ENCODE measurements around the gene ISLR. TPM values are rescaled to one million over a fixed set of nuclear protein-coding genes. Genes with fewer than 3 reads are reported as not detected.

The ISLR gene
- total RNA-seq, 1 experiment from 2014 or later: 0.11 TPM

- H2BK20ac ChIP-seq (ENCODE audit: low read depth, low read length, poor library complexity, severe bottlenecking): no peak overlapping the region
These were observed 31.9 kb upstream of the ISLR start for GRCh38 chr15:74141591-74141990.

More at GRCh38 chr15:74141591-74141990, 31.9 kb upstream of the ISLR start:
- H2AK5ac ChIP-seq (ENCODE audit: insufficient read length, low read length): no peak overlapping the region
- no peak overlapping the region for H4K5ac ChIP-seq (ENCODE audit: insufficient read length, low read depth, low read length)
- DNase-seq: no peak
- Mint-ChIP-seq H3K27me3 (ENCODE audit: low read depth) (peaks cover 38% of the 10 kb centered on the region), H3K27ac (no peak overlapping the region), H3K36me3 (ENCODE audit: insufficient read depth in 1 of 3, low read depth in 3 of 3) (peaks cover 0 to 5% (median 4%) of the 10 kb centered on the region in 3 experiments; a peak in 1 of 7 replicates), H3K4me1 (peaks cover 54 to 57% of the 10 kb centered on the region in 2 experiments), H3K4me3 (no peak overlapping the region), H3K9me3 (peaks cover 0 to 7% of the 10 kb centered on the region in 2 experiments; a peak in 4 of 5 replicates)
- no peaks in the 10 kb centered on the region for H3K23me2 ChIP-seq (ENCODE audit: insufficient read length, low read depth, low read length, poor library complexity, severe bottlenecking)
- H3K27ac ChIP-seq (ENCODE audit: insufficient read length, low read depth, low read length): no peak overlapping the region
- no peak overlapping the region for H3K4ac ChIP-seq (ENCODE audit: low read depth, low read length)
- no peak overlapping the region for H2BK12ac ChIP-seq (ENCODE audit: insufficient read length, low read depth, low read length)
- no peak overlapping the region for H3K14ac ChIP-seq (ENCODE audit: insufficient read depth, low read length)
- no peaks in the 10 kb centered on the region for H4K20me1 ChIP-seq (ENCODE audit: control insufficient read depth, insufficient read depth, insufficient read length)
- no peak overlapping the region for H2BK120ac ChIP-seq (ENCODE audit: low read depth, low read length, poor library complexity, severe bottlenecking)
- H4K8ac ChIP-seq (replicated peaks; ENCODE audit: insufficient read length, low read depth, low read length): no peak overlapping the region
- H3K23ac ChIP-seq (ENCODE audit: insufficient read length, low read depth, low read length): no peak overlapping the region
- H3K56ac ChIP-seq (ENCODE audit: insufficient read length, low read depth, low read length): no peak overlapping the region
- WGBS (ENCODE audit: extremely low coverage, insufficient read length, low lambda C conversion rate): no CpG with 5 or more reads among the region's 1 CpG
- TF ChIP-seq, protein P1, sequence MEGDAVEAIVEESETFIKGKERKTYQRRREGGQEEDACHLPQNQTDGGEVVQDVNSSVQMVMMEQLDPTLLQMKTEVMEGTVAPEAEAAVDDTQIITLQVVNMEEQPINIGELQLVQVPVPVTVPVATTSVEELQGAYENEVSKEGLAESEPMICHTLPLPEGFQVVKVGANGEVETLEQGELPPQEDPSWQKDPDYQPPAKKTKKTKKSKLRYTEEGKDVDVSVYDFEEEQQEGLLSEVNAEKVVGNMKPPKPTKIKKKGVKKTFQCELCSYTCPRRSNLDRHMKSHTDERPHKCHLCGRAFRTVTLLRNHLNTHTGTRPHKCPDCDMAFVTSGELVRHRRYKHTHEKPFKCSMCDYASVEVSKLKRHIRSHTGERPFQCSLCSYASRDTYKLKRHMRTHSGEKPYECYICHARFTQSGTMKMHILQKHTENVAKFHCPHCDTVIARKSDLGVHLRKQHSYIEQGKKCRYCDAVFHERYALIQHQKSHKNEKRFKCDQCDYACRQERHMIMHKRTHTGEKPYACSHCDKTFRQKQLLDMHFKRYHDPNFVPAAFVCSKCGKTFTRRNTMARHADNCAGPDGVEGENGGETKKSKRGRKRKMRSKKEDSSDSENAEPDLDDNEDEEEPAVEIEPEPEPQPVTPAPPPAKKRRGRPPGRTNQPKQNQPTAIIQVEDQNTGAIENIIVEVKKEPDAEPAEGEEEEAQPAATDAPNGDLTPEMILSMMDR (conservative IDR thresholded peaks at IDR 0.05): no peak
- no peak overlapping the region for H3K9ac ChIP-seq (ENCODE audit: extremely low read depth, insufficient read length, low read length)
- no peak overlapping the region for H3K4me2 ChIP-seq (ENCODE audit: insufficient read depth, insufficient read length, low read length)
- H2AFZ ChIP-seq (ENCODE audit: low read length): no peak overlapping the region
- no peaks in the 10 kb centered on the region for H3K79me1 ChIP-seq (ENCODE audit: insufficient read depth, low read depth, low read length, poor library complexity, severe bottlenecking)
- no peak overlapping the region for H3K18ac ChIP-seq (ENCODE audit: insufficient read length, low read depth, low read length)
- peaks cover 10% of the 10 kb centered on the region; the same call in 1 of the 2 replicates for H3K27me3 ChIP-seq (ENCODE audit: insufficient read depth, low read length)
- H3T11ph ChIP-seq (ENCODE audit: low read length): no peak overlapping the region
- H3K4me1 ChIP-seq (ENCODE audit: insufficient read depth, low read length): peaks cover 10% of the 10 kb centered on the region; the same call in 1 of the 2 replicates
- H4K91ac ChIP-seq (ENCODE audit: insufficient read length, low read depth, low read length): no peak overlapping the region
- no peak overlapping the region for H2BK15ac ChIP-seq (ENCODE audit: low read depth, low read length)
- no peaks in the 10 kb centered on the region for H3K9me3 ChIP-seq (ENCODE audit: control insufficient read depth, low read depth, low read length)
- H3K79me2 ChIP-seq (ENCODE audit: insufficient read depth, low read length): no peaks in the 10 kb centered on the region
- H2BK5ac ChIP-seq (ENCODE audit: insufficient read length, low read length): no peak overlapping the region

All from H9 (cell line).